Bronchial epithelial cell (primary cell): ENCODE measurements around the gene SGK2. TPM values are rescaled to one million over a fixed set of nuclear protein-coding genes. Genes with fewer than 3 reads are reported as not detected.

ENCODE experiments used
- DNase-seq: peaks from one replicate; pipeline ENCODE4 v3.0.0-alpha.2; 2010; ENCODE audit warnings: low read depth
- FAIRE-seq: peaks from 2 replicates; lab custom pipeline; 2011; peaks lifted over from hg19 to GRCh38; lab: Jason Lieb, UNC
- H3K27me3 ChIP-seq: 2 replicates; pipeline ENCODE4 v1.5.1; 2011; ENCODE audit warnings: low read length; ENCODE audit not compliant: control insufficient read depth, insufficient read depth
- H3K36me3 ChIP-seq: 2 replicates; pipeline ENCODE4 v1.5.1; 2011; ENCODE audit warnings: low read length; ENCODE audit not compliant: control insufficient read depth, insufficient read depth
- H3K4me3 ChIP-seq: 2 replicates; pipeline ENCODE4 v1.5.1; 2011; ENCODE audit warnings: mild to moderate bottlenecking, low read depth, low read length, control low read depth
- total RNA-seq: library from RNA; depleted of rRNA; stranded (reverse); fragments of >200 nt; gene quantifications from 2 replicates; pipeline ENCODE4 v1.2.1, GENCODE V29; 2014
- TF ChIP-seq, protein P1 (sequence below): IDR thresholded peaks from 2 replicates; pipeline ENCODE4 v1.5.1; 2011; ENCODE audit warnings: mild to moderate bottlenecking, moderate library complexity, low read length, control low read depth, inconsistent platforms; ENCODE audit not compliant: insufficient read depth, severe bottlenecking

The SGK2 gene
- total RNA-seq, 1 donor from 2014 or later, result 0.53 TPM

DNA sequence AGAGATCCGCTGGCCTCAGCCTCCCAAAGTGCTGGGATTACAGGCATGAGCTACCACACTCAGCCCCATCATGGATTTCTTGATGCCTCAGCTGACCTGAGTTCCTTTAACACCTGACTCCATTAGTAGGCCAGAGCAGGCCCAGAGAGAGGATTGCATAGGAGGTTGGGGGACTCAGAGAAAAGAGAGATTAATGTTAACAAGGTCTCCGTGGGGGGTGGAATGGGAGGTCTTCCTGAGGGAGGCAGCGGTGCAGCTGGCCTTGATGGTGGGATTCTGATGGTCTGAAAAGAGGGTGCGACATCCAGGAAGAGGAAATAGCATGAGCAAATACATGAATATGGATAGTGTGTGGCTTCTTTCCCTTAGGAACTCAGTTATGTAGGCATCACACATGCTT is 9.9 kb downstream of the SGK2 start:
- no peak overlapping the region for H3K4me3 ChIP-seq
- no peaks in the 10 kb centered on the region for H3K27me3 ChIP-seq
- no peak for DNase-seq
- H3K36me3 ChIP-seq, result no peaks in the 10 kb centered on the region
- no peak for FAIRE-seq
- TF ChIP-seq, protein P1, sequence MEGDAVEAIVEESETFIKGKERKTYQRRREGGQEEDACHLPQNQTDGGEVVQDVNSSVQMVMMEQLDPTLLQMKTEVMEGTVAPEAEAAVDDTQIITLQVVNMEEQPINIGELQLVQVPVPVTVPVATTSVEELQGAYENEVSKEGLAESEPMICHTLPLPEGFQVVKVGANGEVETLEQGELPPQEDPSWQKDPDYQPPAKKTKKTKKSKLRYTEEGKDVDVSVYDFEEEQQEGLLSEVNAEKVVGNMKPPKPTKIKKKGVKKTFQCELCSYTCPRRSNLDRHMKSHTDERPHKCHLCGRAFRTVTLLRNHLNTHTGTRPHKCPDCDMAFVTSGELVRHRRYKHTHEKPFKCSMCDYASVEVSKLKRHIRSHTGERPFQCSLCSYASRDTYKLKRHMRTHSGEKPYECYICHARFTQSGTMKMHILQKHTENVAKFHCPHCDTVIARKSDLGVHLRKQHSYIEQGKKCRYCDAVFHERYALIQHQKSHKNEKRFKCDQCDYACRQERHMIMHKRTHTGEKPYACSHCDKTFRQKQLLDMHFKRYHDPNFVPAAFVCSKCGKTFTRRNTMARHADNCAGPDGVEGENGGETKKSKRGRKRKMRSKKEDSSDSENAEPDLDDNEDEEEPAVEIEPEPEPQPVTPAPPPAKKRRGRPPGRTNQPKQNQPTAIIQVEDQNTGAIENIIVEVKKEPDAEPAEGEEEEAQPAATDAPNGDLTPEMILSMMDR, result no peak

DNA sequence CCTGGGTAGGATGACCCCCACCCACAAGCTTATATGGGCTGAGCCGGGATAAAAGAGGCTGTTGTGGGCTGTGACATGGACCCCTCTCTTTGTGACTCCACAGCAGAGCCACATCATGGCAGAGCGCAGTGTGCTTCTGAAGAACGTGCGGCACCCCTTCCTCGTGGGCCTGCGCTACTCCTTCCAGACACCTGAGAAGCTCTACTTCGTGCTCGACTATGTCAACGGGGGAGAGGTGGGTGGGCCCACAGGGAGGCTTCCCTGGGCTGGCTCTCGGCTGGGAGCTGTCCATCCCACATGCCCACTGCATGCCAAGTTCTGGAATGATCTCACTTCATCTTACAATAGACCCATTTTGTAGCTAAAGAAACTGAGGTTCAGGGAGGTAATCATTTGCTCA is 10.5 kb downstream of the SGK2 start:
- TF ChIP-seq, protein P1, result no peak
- Histone ChIP-seq H3K36me3 (no peaks in the 10 kb centered on the region), H3K27me3 (no peaks in the 10 kb centered on the region), H3K4me3 (no peak overlapping the region)
- DNase-seq, result no peak
- FAIRE-seq, result no peak

DNA sequence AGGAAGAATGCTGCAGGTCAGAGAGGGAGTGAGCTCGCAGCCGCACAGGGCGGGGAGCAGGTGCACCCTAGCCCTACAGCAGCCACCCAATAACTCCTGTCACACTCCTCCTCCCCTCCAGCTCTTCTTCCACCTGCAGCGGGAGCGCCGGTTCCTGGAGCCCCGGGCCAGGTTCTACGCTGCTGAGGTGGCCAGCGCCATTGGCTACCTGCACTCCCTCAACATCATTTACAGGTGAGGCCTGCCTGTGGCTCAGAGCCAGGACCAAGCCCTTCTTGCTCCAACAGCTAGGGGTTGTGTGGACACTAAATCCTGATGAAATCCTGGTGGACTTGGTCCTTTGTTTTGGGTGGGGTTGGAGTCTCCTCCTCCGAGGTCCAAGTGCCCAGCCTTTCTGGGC is 11.7 kb downstream of the SGK2 start:
- TF ChIP-seq, protein P1, result no peak
- FAIRE-seq (no peak), DNase-seq (no peak)
- H3K36me3 ChIP-seq, result no peaks in the 10 kb centered on the region
- H3K4me3 ChIP-seq, result no peak overlapping the region
- H3K27me3 ChIP-seq, result no peaks in the 10 kb centered on the region

DNA sequence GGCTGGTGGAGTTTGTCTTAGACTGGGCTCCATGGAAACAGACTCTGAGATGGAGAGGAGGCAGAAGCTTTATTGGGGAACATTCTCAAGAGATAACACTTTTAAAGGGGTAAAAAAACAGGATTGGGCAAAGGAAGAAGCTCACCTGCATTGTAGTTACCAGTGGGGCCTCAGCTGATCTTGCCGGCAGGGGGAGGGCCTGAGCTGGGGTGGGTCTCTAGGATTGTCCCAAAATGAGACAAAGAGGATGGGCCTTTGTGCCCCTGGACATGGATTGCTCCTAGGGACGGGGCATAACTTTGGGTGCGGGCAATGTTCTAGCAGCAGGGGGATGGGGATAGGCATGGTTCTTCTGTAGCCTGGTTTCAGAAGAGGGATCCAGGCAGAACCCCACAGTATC is 12.5 kb downstream of the SGK2 start:
- TF ChIP-seq, protein P1, result no peak
- FAIRE-seq (no peak), DNase-seq (no peak)

DNA sequence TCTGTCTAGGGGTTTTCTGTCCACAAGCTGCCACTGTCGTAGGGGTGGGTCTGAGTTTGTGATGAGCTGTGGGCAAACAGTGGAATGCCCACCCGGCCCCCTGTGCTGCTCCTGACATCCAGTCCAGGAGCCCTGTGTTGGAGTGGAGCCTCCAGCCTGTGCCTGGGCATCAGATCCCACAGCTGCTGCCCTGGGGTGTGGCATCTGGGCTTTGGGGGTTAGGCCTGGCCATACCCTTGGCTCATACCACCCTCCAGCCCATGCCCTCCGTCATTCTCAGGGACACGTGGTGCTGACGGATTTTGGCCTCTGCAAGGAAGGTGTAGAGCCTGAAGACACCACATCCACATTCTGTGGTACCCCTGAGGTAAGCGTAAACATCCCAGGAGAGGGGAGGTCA is 12.9 kb downstream of the SGK2 start:
- TF ChIP-seq, protein P1, result no peak
- no peak for DNase-seq
- no peak for FAIRE-seq

More for the DNA sequence above, 12.5 kb downstream of the SGK2 start:
- Histone ChIP-seq H3K36me3 (no peaks in the 10 kb centered on the region), H3K27me3 (no peaks in the 10 kb centered on the region), H3K4me3 (no peak overlapping the region)

DNA sequence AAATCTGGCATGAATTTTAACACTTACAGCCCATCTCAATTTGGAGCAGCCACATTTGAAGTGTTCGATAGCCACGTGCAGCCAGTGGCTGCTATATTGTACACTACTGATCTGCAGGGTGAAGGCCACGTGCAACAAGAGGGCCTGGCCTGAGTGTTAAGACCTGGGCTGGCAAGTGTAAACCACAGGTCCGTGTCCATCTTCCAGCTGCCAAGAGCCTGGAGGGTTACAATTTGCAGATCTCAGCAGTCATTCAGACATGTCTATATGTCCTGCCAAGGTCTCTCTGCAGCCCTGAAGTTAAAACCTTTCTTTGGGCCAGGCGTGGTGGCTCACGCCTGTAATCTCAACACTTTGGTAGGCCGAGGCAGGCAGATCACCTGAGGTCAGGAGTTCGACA is 14.1 kb downstream of the SGK2 start:
- TF ChIP-seq, protein P1, result no peak

More for the DNA sequence above, 12.9 kb downstream of the SGK2 start:
- H3K4me3 ChIP-seq, result no peak overlapping the region
- H3K27me3 ChIP-seq, result no peaks in the 10 kb centered on the region
- H3K36me3 ChIP-seq, result no peaks in the 10 kb centered on the region

More for the DNA sequence above, 14.1 kb downstream of the SGK2 start:
- no peak for DNase-seq
- Histone ChIP-seq H3K27me3 (no peaks in the 10 kb centered on the region), H3K4me3 (no peak overlapping the region), H3K36me3 (no peaks in the 10 kb centered on the region)
- no peak for FAIRE-seq
